HG03520 (cell line): Measurements from ENCODE around the gene CDX1.

ENCODE experiments used
- ATAC-seq: cut with Tn5 transposase; IDR thresholded peaks from one replicate; pipeline ENCODE4 v1.9.1; 2021; ENCODE audit warnings: mild to moderate bottlenecking, moderate library complexity; ENCODE audit not compliant: unreplicated experiment

Gene CDX1

DNA sequence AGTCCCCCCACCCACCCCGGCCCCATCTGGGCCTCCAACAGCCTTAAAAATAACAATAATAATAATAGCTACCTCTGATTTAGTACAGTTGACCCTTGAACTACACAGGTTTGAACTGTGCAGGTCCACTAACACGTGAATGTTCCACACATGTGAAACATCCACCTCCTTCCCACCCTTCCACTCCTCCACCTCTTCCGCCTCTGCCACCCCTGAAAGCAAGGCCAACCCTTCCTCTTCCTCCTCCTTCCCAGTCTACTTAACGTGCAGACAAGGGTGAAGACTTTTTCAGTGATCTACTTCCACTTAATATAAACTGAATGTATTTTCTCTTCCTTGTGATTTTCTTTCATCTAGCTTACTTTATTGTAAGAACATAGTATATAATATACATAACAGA lies 21.7 kb upstream of the CDX1 start:
- no peak for ATAC-seq

DNA sequence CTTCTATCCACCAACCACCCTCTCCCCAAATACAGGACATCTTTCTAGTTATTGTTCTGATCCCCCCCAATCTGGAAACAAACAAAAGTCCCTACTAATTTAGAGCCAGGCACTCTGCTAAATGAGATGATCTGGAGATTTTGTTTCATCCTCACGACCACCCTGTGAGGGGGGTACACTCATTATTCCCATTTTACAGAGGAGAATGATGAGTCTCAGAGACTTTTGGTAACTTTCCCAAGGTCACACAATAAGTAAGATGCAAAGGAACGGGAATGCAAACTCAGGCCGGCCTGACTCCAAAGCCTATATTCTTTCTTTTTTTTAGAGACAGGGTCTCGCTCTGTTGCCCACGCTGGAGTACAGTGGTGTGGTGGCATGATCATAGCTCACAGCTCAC lies 20.3 kb upstream of the CDX1 start:
- ATAC-seq, result no peak

DNA sequence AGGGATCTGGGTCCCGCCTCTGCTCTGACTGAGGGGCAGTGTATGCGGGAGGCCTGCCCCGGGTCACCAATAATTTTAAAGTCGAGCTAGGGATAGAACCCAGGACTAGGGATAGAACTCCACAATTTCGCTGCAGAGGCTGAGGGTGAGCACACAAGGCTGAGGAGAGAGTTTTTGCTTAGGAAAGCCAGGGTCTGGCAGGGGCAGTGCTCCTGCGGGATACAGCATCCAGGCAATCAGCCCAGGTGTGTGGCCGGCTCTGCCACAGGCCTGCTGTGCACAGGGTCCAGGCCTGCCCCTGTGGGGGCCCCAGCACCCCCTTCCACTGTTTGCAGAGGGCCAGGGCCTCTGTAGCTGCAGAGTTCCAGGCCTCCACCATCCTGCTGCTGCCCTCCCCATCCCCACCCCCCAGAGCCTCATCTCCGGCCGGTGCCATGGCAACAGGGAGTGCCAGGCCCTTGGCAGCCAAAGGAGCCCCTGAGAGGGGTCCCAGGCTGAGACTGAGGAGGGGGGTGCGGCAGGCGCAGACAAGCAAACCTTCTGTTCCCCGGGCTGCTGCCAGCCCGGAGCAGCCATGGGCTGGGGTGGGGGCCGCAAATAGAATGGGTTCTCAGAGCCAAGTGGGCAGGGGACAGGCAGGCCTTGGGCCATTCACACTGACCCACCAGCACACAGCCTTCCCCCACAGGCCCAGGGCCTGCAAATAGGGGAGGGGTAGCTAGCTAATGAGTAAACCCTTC lies 19.5 kb upstream of the CDX1 start:
- ATAC-seq, result no peak

DNA sequence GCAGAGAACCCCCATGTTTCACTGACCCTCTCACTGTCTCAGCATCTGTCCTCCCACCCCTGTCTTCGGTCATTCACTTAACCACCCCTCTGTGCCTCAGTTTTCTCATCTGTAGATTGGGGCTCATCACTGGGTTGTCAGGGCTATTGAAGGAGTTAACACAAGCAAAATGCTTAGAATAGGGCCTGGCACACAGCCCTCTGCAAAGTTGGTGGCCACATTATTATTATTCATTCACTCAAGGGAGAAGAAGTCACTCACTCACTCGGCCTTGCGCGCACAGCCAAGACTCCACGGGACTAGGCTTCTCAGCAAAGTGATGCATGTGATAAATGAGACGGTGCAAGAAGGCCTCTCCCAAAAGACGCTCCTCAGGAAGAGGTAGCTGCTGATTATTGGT lies 18.9 kb upstream of the CDX1 start:
- no peak for ATAC-seq

DNA sequence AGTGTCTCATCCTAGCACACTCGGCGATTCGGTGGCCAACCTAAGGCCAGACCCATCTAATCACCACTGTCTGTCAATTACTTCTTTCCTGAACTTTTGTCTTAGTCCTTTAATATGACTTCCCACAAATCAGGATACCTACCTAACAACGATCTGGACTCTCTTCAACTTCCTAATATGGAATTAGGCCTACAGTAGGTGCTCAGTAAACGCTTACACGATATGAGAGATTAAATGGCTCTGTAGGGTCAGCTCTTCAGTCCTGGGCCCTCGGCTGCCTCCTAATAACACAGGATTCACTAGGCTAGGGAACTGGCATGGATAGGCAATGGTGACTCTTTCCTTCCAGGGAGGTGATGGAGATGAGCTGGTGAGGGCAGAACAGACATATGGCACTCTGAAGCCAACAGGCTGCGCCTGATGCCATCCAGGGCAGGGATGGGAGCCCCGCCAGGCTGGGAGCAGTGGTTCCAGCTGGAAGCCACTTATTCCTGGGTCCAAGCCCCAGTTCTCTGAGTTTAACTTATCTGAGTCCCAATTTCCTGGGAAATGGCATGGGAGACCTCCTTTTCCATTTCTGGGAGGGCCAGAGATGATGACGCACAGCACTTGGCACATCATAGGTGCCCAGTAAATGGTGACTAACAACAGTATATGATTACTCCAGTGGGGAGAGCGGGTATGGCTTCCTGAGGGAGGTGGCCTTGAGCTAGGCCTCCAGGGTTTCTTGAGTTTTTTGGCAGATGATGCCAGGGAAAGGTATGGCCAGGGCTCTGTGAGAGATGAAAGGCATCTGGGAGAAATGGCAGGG lies 18.3 kb upstream of the CDX1 start:
- ATAC-seq, result no peak

- ATAC-seq, result no peak
Measured at GRCh38 chr5:150149618-150150017, 17.0 kb upstream of the CDX1 start.

DNA sequence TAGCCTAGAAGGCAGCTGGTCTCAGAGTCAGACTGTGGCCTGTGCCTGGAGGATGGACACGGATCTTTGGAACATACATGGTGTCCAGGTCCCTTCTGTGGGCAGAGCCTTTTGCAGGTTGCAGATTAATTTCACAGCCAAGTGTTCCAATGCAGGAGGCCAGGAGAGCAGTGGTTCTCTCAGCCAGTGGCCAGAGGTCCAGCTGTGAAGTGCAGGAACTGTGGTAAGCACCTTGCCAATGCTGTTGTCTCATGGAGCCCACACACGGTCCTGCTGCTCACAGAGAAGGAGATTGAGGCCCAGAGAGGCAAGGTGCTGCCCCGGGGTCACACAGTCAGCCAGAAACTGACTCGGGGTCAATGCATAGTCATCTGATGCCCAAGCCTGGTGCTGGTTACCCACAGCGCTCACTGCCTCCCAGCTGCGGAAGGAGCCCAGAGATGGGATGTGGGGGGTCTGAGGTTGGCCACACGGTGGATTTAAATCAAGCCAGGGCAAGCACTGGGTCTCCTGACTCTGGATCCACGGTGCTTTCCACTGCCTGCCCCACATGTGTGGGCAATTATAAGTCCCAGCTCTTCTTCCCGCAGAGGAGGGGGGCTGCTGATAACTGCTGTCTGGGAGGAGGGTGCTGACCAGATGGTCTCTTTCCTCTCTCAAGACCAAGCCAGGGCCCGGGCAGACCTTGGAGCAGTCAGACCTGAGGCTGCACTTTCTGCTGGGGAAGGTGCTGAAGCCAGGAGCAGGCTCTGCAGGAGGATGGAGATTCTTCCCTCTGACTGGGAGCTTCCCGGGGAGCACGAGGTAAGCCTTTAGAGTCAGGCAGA lies 13.7 kb upstream of the CDX1 start:
- ATAC-seq, result no peak

- no peak for ATAC-seq
Measured at GRCh38 chr5:150153483-150153882, 13.1 kb upstream of the CDX1 start.

DNA sequence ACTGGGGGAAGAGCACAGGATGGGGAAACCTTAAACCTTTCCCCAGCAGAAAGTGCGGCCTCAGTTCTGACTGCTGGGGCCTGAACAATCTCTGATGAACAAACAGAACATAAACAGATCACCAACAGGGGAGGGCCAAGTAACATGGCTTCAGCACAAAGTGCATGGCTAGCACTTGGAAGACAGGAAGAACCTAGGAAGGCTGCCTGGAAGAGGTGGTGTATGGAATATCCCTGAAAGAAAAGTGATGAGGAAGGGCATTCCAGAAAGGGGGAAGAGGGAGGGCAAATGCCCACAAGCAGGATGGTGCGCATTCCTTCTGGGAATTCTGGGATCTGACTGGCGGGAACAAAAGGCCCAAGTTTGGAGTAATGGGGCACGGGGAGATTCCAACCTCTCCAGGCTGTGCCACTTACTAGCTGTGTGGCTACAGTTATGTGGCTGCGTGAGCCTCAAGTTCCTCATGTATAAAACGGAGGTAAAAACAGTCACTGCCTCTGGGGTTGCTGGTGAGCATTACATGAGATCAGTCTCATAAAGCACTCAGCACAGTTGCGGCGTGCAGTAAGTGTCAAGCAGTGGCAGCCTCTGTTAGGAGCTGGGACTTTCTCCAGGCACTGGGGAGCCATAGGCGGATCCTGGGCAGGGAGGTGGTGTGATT lies 12.5 kb upstream of the CDX1 start:
- ATAC-seq, result no peak

DNA sequence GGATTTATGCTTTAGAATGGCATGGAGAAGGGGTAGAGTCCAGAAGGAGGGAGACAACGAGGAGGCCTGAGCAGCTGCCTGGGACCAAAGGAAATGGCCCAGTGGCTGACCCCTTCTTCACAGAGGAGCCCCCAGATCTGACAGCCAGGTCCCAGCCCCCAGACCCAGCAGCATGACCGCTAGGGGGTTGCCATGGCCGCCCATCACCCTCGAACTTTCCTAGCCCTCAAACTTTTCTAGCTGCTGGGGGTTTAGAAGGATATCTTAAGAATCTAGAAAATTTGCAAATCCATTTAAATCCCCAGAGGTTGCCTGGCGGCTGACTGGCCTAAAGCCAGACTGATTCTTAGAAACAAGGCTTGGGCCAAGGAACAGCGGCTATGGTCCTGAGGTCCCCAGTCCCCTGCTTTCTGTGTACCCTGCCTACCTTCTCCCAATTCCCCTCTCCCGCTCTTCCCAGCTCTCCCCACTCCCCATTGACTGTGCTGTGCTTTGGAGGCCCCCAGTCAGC lies 11.9 kb upstream of the CDX1 start:
- ATAC-seq, result no peak

- ATAC-seq, result no peak
Measured at GRCh38 chr5:150155258-150156026, 11.1 kb upstream of the CDX1 start, which contains the start of gene PDGFRB. PDGFRB (minus strand) TSS chr5:150155845; CDS start chr5:150137047, 18,798 bp downstream.

GRCh38 chr5:150156027-150156368 lies 10.6 kb upstream of the CDX1 start:
- ATAC-seq, result no peak

- ATAC-seq, result no peak
Measured at GRCh38 chr5:150156540-150156939, 10.0 kb upstream of the CDX1 start.

GRCh38 chr5:150157168-150157567 lies 9.4 kb upstream of the CDX1 start:
- ATAC-seq, result no peak

DNA sequence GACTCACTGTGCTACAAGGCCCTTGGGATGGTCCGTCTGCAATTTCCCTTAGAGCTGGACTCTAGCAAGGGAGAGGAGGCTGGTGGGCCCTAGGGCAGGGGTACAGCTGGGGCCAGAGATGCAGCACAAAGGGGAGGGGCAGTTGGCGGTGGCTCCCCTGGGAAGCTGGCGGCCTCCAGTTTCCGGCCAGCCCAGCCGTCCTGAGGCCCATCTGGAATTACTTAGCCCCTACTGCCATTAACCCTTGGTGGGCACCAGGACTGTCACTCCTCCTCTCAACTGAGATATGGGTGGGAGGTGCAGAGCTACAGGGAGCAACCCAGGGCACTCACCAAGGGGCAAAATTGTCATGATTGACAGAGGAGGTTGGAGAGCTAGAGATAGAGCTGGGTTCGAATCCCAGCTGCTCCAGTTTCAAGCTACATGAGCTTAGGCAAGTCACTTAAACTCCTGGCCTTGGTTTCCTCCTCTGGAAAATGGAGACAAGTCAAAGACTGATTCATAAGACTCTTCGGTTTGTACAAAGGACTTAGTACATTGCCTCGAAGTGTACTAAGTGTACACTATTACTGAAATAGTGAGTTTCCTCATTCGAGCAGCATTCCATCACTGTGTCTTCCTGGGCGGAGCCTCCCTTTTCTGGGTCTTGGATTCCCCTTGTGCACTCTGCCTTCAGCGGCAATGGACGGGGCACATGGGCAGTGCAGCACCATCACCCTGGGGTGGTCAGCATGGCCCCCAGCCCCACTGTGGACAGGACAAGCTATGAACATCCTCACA lies 8.2 kb upstream of the CDX1 start:
- ATAC-seq, result no peak

DNA sequence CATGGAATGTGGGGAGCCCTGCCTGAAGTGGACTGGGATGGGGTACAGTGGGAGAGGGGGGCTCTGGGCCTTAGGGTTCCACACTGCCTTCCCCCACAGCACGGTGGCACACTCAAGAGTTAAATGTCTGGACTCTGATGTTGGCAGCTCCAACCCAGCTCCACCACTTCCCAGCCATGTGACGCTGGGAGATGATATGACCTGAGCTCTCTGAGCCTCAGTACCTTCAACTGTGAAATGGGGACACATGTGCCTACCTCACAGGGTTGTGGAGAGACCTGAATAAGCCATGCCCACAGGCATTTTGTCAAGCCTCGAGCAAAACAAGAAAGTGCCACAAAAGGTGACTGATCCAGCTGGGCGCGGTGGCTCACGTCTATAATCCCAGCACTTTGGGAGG lies 7.5 kb upstream of the CDX1 start:
- no peak for ATAC-seq

- no peak for ATAC-seq
Measured at GRCh38 chr5:150159741-150160179, 6.8 kb upstream of the CDX1 start.

- ATAC-seq, result no peak
Measured at GRCh38 chr5:150160448-150161081, 6.0 kb upstream of the CDX1 start.
